ENCODE measurements around the gene RS1. TPM values are rescaled to one million over a fixed set of nuclear protein-coding genes. Genes with fewer than 3 reads are reported as not detected.

Gene RS1
- total RNA-seq, 4 donors from 2014 or later = not detected

DNA sequence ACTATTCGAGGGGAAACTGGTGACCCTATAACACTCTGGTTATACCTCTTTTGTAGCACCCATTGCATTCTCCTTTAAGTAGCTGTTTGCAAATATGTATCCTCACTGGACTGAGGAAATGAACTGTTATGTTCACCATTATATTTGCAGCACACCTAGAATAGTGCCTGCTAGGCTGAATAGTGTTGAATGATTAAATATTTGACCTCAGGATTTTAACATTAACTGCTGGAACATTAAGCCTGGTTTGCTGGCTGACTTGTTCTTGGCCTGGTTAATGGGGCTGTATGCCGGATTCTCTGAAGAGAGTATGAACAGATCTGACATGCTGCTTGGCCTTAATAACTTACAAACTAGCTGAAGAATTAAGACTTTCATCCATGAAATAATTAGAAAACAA, 80.1 kb downstream of the RS1 start:
- no peak overlapping the region for H3K4me3 ChIP-seq
- no peaks in the 10 kb centered on the region for H3K27me3 ChIP-seq
- TF ChIP-seq POLR2AphosphoS5 (IDR thresholded peaks at IDR 0.05) (no peak), CTCF (IDR thresholded peaks at IDR 0.05) (no peak), POLR2A (IDR thresholded peaks at IDR 0.05) (no peak), EP300 (IDR thresholded peaks at IDR 0.05) (no peak)
- no peaks in the 10 kb centered on the region for H3K9me3 ChIP-seq
- no peak overlapping the region for H3K27ac ChIP-seq
- 84% methylated on average over 2 of the region's 2 CpGs for WGBS
- no peaks in the 10 kb centered on the region for H3K36me3 ChIP-seq
- no peaks in the 10 kb centered on the region for H3K4me1 ChIP-seq
- DNase-seq (ENCODE audit: low spot score in 2 of 2) = no peak

Other genes starting within 250 kb of the RS1 start
- 10 to 100 TPM in 1 of 4 donors, 1 to 10 TPM in 3; 5.1 to 11.8 (median 7.4) TPM for gene CDKL5, start 246.5 kb downstream of the RS1 start, total RNA-seq
- 1 to 10 TPM in 1 of 4 donors, under 1 TPM in 1, not detected in 2; 0.26 to 2.3 TPM for gene PPEF1, start 35.5 kb upstream of the RS1 start, total RNA-seq